Measurements from ENCODE around the gene MET.
"Not testable (repeated sequence)": the region's sequence is repeated elsewhere in the genome, so short reads cannot be mapped to it uniquely, and the experiment has no call there.

Gene MET

GRCh38 chr7:116804471-116804870 is 132.5 kb downstream of the MET start:
- no peak overlapping the region for H3K4me3 ChIP-seq (ENCODE audit: low read length)
- peaks cover 8% of the 10 kb centered on the region for H3K4me1 ChIP-seq (ENCODE audit: control insufficient read depth, insufficient read depth, low read length)
- no peak overlapping the region for H3K9ac ChIP-seq (ENCODE audit: low read length)
- H3K27ac ChIP-seq (ENCODE audit: low read depth, low read length): no peak overlapping the region
- H3K36me3 ChIP-seq (ENCODE audit: control insufficient read depth, insufficient read depth, low read length): no peaks in the 10 kb centered on the region
- H3K27me3 ChIP-seq (ENCODE audit: control insufficient read depth, insufficient read depth, low read length): no peaks in the 10 kb centered on the region

GRCh38 chr7:116805100-116805544 is 133.1 kb downstream of the MET start:
- H3K36me3 ChIP-seq (ENCODE audit: control insufficient read depth, insufficient read depth, low read length): no peaks in the 10 kb centered on the region
- no peak overlapping the region for H3K9ac ChIP-seq (ENCODE audit: low read length)
- H3K27ac ChIP-seq (ENCODE audit: low read depth, low read length): no peak overlapping the region
- H3K27me3 ChIP-seq (ENCODE audit: control insufficient read depth, insufficient read depth, low read length): no peaks in the 10 kb centered on the region
- H3K4me1 ChIP-seq (ENCODE audit: control insufficient read depth, insufficient read depth, low read length): peaks cover 8% of the 10 kb centered on the region
- H3K4me3 ChIP-seq (ENCODE audit: low read length): no peak overlapping the region

- H3K9ac ChIP-seq (ENCODE audit: low read length): no peak overlapping the region
Measured at GRCh38 chr7:116806046-116806944, 134.3 kb downstream of the MET start.

GRCh38 chr7:116807011-116807560 is 135.1 kb downstream of the MET start:
- H3K27me3 ChIP-seq (ENCODE audit: control insufficient read depth, insufficient read depth, low read length): no peaks in the 10 kb centered on the region
- no peak overlapping the region for H3K4me3 ChIP-seq (ENCODE audit: low read length)
- no peaks in the 10 kb centered on the region for H3K36me3 ChIP-seq (ENCODE audit: control insufficient read depth, insufficient read depth, low read length)
- H3K4me1 ChIP-seq (ENCODE audit: control insufficient read depth, insufficient read depth, low read length): peaks cover 8% of the 10 kb centered on the region
- H3K9ac ChIP-seq (ENCODE audit: low read length): no peak overlapping the region
- H3K27ac ChIP-seq (ENCODE audit: low read depth, low read length): no peak overlapping the region

More at GRCh38 chr7:116806046-116806944, 134.3 kb downstream of the MET start:
- no peak overlapping the region for H3K27ac ChIP-seq (ENCODE audit: low read depth, low read length)
- no peak overlapping the region for H3K4me3 ChIP-seq (ENCODE audit: low read length)
- no peaks in the 10 kb centered on the region for H3K27me3 ChIP-seq (ENCODE audit: control insufficient read depth, insufficient read depth, low read length)
- H3K36me3 ChIP-seq (ENCODE audit: control insufficient read depth, insufficient read depth, low read length): no peaks in the 10 kb centered on the region
- peaks cover 8% of the 10 kb centered on the region for H3K4me1 ChIP-seq (ENCODE audit: control insufficient read depth, insufficient read depth, low read length)

GRCh38 chr7:116809636-116810266 is 137.8 kb downstream of the MET start:
- H3K4me1 ChIP-seq (ENCODE audit: control insufficient read depth, insufficient read depth, low read length): no peaks in the 10 kb centered on the region
- no peaks in the 10 kb centered on the region for H3K27me3 ChIP-seq (ENCODE audit: control insufficient read depth, insufficient read depth, low read length)
- H3K4me3 ChIP-seq (ENCODE audit: low read length): no peak overlapping the region
- H3K27ac ChIP-seq (ENCODE audit: low read depth, low read length): no peak overlapping the region
- H3K9ac ChIP-seq (ENCODE audit: low read length): no peak overlapping the region
- H3K36me3 ChIP-seq (ENCODE audit: control insufficient read depth, insufficient read depth, low read length): no peaks in the 10 kb centered on the region

- no peaks in the 10 kb centered on the region for H3K36me3 ChIP-seq (ENCODE audit: control insufficient read depth, insufficient read depth, low read length)
- H3K9ac ChIP-seq (ENCODE audit: low read length): no peak overlapping the region
- H3K27me3 ChIP-seq (ENCODE audit: control insufficient read depth, insufficient read depth, low read length): no peaks in the 10 kb centered on the region
- no peak overlapping the region for H3K27ac ChIP-seq (ENCODE audit: low read depth, low read length)
- H3K4me1 ChIP-seq (ENCODE audit: control insufficient read depth, insufficient read depth, low read length): no peaks in the 10 kb centered on the region
- H3K4me3 ChIP-seq (ENCODE audit: low read length): no peak overlapping the region
Measured at GRCh38 chr7:116810267-116811116, 138.5 kb downstream of the MET start.

- H3K27me3 ChIP-seq (ENCODE audit: control insufficient read depth, insufficient read depth, low read length): no peaks in the 10 kb centered on the region
- no peaks in the 10 kb centered on the region for H3K4me1 ChIP-seq (ENCODE audit: control insufficient read depth, insufficient read depth, low read length)
- H3K36me3 ChIP-seq (ENCODE audit: control insufficient read depth, insufficient read depth, low read length): no peaks in the 10 kb centered on the region
- no peak overlapping the region for H3K4me3 ChIP-seq (ENCODE audit: low read length)
- no peak overlapping the region for H3K9ac ChIP-seq (ENCODE audit: low read length)
- H3K27ac ChIP-seq (ENCODE audit: low read depth, low read length): no peak overlapping the region
Measured at GRCh38 chr7:116811768-116812167, 139.8 kb downstream of the MET start.

- H3K4me1 ChIP-seq (ENCODE audit: control insufficient read depth, insufficient read depth, low read length): no peaks in the 10 kb centered on the region
- H3K27me3 ChIP-seq (ENCODE audit: control insufficient read depth, insufficient read depth, low read length): no peaks in the 10 kb centered on the region
- H3K27ac ChIP-seq (ENCODE audit: low read depth, low read length): no peak overlapping the region
- no peak overlapping the region for H3K4me3 ChIP-seq (ENCODE audit: low read length)
- no peaks in the 10 kb centered on the region for H3K36me3 ChIP-seq (ENCODE audit: control insufficient read depth, insufficient read depth, low read length)
- H3K9ac ChIP-seq (ENCODE audit: low read length): no peak overlapping the region
Measured at GRCh38 chr7:116812860-116813259, 140.9 kb downstream of the MET start.

GRCh38 chr7:116813371-116813770 is 141.4 kb downstream of the MET start:
- not testable (repeated sequence) for H3K27ac ChIP-seq (ENCODE audit: low read depth, low read length); H3K36me3 ChIP-seq (ENCODE audit: control insufficient read depth, insufficient read depth, low read length); H3K9ac ChIP-seq (ENCODE audit: low read length); H3K4me1 ChIP-seq (ENCODE audit: control insufficient read depth, insufficient read depth, low read length); H3K4me3 ChIP-seq (ENCODE audit: low read length); H3K27me3 ChIP-seq (ENCODE audit: control insufficient read depth, insufficient read depth, low read length)

GRCh38 chr7:116815041-116815440 is 143.0 kb downstream of the MET start:
- H3K27me3 ChIP-seq (ENCODE audit: control insufficient read depth, insufficient read depth, low read length): no peaks in the 10 kb centered on the region

GRCh38 chr7:116820149-116820548 is 148.2 kb downstream of the MET start:
- H3K9ac ChIP-seq (ENCODE audit: low read length): no peak overlapping the region
- H3K36me3 ChIP-seq (ENCODE audit: control insufficient read depth, insufficient read depth, low read length): no peaks in the 10 kb centered on the region
- H3K4me1 ChIP-seq (ENCODE audit: control insufficient read depth, insufficient read depth, low read length): no peaks in the 10 kb centered on the region
- H3K27me3 ChIP-seq (ENCODE audit: control insufficient read depth, insufficient read depth, low read length): no peaks in the 10 kb centered on the region
- H3K27ac ChIP-seq (ENCODE audit: low read depth, low read length): no peak overlapping the region
- no peak overlapping the region for H3K4me3 ChIP-seq (ENCODE audit: low read length)

More at GRCh38 chr7:116815041-116815440, 143.0 kb downstream of the MET start:
- Histone ChIP-seq H3K4me1 (ENCODE audit: control insufficient read depth, insufficient read depth, low read length) (no peaks in the 10 kb centered on the region), H3K36me3 (ENCODE audit: control insufficient read depth, insufficient read depth, low read length) (no peaks in the 10 kb centered on the region), H3K27ac (ENCODE audit: low read depth, low read length) (no peak overlapping the region), H3K4me3 (ENCODE audit: low read length) (no peak overlapping the region), H3K9ac (ENCODE audit: low read length) (no peak overlapping the region)

- not testable (repeated sequence) for H3K27me3 ChIP-seq (ENCODE audit: control insufficient read depth, insufficient read depth, low read length); H3K27ac ChIP-seq (ENCODE audit: low read depth, low read length)
Measured at GRCh38 chr7:116821647-116822046, 149.7 kb downstream of the MET start.

More at GRCh38 chr7:116821647-116822046, 149.7 kb downstream of the MET start:
- not testable (repeated sequence) for H3K4me3 ChIP-seq (ENCODE audit: low read length); H3K4me1 ChIP-seq (ENCODE audit: control insufficient read depth, insufficient read depth, low read length); H3K36me3 ChIP-seq (ENCODE audit: control insufficient read depth, insufficient read depth, low read length); H3K9ac ChIP-seq (ENCODE audit: low read length)
